GM19372 (cell line): ENCODE results near the gene CPA1.

Experiments used
- ATAC-seq: cut with Tn5 transposase; IDR thresholded peaks from one replicate; pipeline ENCODE4 v1.9.1; 2021; ENCODE audit warnings: mild to moderate bottlenecking, low read depth, moderate library complexity; ENCODE audit not compliant: unreplicated experiment

Gene CPA1

DNA sequence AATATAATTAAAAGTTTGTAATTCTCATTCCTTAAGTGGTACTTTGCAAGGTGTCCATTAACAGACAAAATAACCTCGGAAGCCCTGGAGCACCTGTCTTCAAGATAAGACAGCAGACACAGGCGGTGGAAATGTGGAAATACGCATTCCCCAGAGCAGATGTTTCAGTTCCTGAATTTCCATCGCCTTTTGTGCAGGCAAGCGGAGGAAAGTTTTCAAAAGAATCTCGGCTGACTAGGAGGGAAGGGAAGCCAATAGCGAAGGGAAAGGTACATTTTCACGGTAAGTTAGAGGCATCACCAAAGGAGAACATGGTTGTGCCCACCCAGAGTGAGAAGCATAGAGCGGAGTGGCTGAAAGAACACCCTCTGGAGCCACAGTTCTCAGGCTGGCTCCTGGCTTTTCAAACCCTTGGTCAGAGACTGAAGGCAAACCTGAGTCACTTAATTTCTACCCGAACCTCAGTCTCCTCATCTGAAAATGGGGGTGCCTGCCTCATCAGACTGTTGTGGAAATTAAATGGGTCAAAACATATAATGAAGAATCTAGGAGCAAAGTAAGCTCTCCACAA, 13.6 kb downstream of the CPA1 start:
- ATAC-seq = no peak

DNA sequence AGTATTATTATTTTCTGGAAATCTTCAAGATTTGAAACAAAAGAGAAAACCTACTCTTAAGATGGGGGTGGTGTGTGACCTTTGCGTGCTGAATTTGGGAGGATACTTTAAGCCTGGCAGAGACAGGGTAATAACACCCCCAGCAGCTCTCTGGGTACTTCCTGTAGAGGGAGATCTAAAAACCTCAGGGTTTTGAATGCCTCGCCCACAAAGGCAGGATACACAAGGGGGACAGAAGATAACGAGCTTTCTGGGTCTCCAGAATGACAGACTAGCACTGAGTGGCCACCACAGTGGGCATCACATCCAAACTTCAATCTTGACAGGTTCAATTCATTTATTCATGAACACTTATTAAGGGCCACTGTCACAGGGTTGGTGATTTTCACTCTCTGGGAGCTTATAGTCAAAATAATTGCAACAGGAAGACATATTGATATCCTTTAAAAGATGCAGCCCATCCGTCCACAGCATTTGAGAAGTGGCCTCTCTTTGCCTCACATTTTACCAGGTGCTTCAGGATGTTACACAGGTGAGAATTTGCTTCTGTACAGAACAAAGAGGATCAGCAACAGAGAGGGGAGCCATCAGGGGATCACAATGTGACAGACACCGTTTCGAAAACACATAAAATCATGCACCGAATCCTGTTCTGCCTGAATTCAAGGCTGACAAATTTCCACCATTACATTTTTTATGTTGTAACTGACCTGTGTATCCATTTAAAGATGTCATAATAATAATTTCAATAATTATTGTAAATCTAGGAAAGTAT, 14.3 kb downstream of the CPA1 start:
- no peak for ATAC-seq

DNA sequence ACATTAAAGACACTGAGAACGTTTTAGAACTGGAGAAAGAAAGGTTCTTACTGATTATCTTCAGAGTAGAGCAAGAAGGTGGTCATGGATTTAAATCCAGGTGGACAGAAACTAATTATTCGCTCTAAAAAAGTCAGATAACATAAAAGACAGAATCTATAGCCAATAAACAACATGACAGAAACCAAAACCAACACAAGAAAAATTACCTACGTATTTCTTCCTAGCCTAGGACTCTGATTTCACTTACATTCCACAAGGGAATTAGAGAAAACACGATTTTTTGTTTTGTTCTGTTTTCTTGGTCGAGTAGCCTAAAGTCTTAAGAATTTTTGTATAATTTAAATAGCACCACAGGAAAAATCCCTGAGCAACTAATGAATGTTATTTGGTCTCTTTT, 15.1 kb downstream of the CPA1 start:
- ATAC-seq = no peak

DNA sequence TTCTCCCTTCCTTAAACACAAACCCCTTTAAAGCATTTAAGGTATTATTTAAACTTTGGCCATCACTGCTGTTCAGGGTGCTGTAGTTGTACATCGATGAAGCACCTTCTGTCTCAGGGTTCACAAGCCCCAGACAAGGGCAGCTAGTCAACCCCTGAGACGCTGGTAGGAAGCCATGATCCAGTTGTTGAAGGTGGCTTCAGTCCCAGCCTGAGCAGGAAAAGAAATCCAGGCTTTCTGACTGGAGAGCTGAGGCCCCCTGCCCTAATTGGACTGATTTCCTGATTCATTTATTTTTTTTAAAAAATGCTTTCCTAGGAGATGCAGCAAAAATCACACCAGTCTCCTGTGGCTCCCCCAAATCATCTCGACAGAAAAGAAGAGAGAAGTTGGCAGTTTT, 15.8 kb downstream of the CPA1 start:
- no peak for ATAC-seq

DNA sequence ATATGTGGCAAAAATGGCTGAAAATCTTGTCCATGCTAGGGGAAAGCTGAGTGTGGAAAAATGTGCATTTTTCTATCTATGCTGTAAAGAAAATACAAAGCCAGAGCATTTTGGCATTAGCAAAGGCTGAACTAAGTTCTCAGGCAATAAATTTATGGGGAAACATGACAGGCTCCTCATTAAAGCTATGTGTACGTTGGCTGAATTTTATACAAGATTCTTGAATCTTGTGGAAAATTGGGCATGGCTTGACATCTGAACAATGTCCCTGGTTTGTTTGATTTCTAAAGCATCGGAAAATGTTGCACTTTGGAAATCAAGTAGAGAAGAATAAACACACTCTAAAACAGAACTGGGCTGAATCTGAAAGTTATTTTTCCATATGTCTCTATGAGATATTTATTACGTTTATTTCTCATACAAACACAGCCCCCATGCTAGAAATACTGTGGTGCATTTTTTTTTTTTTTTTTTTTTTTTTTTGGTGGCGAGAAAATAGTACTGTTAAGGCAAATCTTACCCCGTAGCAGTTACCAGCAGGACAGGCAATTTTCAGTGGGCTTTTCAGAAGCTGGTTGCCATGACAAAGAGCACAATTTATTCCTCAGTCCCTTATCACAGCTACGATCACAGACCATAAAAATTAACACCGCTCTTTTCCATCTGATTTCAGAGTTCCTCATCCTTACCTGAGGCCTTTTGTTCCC, 16.9 kb downstream of the CPA1 start:
- ATAC-seq = no peak

DNA sequence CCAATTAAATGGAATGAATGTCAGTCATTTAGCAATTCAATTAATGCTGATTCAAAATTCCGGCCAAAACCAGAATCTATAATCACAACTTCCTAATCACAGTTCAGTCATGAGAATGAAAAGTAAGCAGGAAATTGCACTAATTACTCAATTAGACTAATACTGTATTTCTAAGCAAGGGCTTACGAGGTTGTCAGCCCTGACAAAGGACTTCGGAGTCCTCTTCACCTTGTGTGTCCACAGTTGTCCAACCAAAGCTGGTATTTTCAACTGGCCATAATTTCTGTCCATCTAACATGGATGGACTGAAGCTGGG, 17.4 kb downstream of the CPA1 start:
- no peak for ATAC-seq

DNA sequence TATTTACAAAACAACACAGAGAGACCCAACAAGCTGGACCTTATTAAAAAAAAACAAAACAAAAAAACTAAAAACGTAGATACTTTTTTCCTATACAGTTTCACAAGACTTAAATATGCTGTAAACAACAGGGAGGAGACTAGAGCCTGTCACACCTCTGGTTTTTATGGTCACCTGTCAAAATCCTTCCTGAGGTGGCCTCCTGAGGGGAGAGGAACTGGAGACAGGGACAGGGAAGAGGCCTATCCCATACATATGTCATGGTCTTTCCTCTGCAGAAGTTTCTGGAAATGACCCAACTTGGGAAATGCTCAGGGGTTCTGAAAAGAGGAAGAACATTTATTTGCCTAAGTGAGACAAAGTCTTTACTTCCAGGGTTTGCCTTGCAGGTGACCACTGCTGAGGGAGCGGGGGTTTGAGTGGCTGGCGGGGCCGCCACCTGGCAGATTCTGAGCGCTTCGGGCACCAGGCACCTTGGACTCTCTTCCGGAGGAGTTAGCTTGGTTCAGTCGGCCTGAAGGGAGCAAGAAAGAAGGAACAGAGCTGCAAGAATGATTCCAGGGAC, 18.3 kb downstream of the CPA1 start:
- no peak for ATAC-seq

DNA sequence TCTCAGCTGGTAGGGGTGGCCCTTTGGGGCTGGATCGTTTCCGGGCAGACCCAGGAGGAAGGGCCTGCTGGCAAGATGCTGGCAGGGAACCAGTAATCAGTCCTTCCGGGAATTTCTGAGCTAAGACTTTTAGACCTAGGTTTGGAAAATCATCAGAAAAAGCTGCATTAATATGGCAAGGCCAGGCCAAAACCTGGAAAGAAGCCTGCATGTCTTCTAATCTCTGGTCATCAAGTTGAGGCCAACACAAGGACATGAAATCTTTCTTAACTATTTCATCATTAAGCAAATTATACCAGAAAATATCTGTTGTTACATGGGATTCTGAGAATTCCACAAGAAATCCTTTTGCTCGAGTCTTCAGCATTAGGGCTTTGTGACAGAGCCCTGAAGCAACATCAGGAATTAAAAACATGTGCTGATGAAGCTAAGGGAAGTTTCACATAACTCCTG, 19.9 kb downstream of the CPA1 start:
- ATAC-seq = no peak

DNA sequence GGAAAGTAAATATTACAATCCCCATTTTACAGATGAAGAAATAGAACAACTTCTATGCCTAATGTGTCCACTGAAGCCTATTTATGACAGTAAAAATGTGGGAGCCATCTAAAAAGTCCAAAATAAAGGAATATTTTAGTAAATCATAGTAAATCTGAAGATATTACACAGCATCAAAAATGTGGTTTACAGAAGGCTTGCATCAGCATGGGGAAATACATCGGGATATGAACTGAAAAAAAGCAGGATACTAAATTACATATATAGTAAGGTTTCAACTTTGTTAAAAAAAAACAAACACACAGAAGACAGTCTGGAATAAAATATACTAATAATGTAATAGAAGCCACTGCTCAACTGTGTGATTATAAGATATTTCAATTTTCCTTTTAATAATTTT, 20.8 kb downstream of the CPA1 start:
- ATAC-seq = no peak

DNA sequence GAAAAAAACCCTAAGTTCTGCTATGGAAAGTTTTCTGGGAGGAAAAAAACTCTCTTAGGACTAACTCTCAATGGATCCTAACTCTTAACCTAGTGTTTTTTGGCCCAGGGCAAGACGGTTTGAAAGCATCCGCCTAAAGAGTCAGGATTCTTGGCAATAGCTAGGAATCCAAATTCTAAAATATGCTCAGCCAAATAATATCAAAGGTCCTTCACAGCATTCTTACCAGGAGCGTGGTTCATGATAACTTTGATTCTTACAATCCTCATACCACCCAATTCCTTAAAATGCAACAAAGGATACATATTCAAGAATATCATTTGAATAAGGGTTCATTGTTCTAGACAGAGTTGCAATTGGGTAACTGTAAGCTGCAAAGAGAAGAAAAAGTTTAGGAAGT, 21.3 kb downstream of the CPA1 start:
- no peak for ATAC-seq

DNA sequence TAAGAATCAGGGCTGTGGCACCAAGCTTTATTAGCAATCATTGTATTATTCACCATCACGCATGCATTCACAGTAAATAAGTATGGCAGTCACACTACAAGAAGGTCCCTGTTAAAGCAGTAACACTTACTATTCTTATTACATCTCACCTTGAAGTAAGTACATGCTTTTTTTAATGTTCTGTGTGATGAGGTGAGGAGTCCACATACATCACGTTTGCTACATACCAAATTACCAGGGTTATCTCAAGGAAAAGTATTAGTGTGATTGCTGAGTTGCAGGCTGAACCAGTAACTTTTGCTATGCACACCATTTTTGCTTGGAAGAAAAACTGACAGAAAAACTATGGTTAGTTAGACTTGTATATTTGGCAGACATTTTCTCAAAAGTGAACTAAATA, 24.7 kb downstream of the CPA1 start:
- ATAC-seq = no peak

DNA sequence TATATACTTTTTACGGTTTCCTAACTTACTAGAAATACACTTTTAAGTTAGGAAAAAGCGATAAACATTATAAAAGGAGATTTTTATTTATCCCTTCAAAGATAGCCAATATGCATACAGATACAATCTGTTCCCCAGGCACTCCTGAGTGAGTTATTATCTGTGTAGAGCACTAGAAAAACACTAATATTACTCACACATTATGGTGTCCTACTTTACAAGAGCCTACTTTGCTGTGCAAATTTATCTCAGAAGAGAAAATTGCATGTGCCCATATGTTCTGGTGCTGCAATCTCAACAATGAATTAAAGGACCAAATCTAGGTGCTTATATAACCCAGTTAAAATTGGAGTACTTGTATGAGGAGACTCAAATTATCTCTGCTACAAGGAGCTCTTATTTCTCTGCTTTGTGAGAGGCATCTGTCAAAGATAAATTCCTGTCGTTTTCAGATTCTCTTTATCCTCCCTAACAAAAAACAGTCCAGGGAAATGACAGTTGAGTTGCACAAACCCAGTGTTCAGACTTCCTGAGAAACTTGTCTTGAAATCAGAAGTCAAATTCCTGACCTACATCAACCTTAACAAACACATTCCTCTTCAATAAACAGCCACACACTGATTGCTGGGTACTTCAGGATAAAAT, 28.9 kb downstream of the CPA1 start:
- ATAC-seq = no peak

DNA sequence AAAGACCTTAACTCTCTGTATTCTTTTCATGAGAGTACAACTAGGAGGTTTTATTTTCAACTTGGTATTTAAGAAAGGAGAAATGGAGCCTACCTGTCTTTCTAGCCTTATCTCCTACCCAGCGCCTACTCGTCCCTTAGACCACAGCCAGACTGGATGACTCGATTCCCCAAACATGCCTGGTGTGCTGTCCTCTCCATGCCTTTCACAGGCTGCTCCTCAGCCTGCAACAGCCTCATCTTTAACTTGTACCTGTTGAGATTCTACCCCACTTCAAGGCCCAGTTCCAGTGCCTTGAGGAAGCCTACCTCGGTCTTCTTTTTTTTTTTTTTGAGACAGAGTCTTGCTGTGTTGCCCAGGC, 29.4 kb downstream of the CPA1 start:
- no peak for ATAC-seq

DNA sequence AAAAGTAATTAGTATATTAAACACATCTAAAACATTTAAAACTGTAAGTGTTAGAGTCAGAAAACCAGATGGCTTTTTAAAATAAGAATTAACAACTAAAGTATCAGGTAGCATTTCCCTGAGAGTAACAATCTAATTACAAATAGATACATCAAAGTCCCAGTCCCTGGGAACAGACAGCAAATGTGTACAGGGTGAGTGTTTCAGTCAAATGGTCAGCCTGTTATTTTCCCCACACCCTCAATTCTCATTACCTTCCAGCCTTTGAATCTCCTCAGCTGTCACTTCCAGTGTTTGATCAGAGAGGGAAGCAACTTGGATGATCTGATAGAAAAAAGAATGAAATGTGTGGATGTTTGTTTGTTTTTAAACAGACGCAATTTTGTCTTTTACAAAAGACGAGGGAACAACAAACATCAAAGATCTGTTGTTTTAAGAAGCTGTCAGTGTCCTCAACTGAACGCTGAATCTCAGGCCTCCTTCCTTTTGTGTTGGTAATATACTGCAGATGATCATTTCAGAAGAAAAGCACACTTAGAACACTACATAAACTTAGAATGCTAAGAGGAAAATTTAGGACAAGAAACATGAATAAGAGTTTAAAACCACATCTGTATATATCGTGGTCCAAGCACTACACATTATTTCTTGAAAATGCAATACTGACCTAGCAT, 30.7 kb downstream of the CPA1 start:
- ATAC-seq = no peak

DNA sequence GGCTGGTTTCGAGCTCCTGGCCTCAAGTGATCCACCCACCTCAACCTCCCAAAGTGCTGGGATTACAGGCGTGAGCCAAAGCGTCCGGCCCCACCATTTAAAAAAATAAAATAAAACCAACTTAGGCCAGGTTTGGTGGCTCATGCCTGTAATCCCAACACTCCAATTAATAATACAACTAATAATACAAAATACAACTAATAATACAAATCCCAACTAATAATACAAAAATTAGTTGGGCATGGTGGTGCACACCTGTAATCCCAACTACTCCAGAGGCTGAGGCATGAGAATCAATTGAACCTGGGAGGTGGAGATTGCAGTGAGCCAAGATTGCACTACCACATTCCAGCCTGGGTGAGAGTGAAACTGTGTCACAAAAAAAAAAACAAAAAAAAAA, 32.9 kb downstream of the CPA1 start:
- no peak for ATAC-seq

DNA sequence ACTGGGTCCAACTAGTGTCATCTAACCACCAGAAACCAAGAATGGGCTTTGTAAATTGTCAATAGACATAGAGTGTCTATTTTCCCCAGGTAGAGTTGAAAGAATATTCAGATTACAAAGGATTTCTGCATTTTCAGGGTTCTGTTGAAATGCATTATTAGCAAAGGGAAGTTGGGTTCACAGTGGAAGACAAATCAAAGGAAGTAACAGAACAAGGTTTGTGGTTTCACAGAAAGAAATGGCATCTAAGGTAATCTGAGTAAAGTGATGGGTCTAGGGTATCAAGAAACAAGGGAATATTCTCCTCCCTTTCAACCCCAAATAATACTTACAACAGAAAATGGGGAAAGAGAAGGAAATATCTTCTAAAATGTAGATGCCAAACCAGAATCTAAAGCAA, 34.7 kb downstream of the CPA1 start:
- ATAC-seq = no peak

DNA sequence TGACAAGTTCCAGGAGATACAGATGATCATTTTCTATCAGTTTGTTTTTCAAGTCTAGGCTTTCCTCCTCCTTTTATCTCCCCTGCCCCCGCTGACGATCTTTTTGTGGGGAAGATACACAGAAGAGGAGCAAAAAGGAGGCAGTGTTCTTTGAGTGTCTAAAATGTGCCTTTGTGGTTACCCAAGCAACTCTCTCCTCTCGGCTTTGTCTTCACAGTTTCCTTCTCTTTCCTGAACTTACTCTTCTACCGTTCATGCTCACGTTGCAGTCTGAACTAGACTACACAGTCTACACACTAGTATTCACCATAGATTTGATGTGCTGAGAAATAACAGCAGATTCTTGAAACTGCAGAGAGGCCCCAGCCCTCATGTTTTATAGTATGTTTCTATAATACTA, 36.9 kb downstream of the CPA1 start:
- no peak for ATAC-seq

DNA sequence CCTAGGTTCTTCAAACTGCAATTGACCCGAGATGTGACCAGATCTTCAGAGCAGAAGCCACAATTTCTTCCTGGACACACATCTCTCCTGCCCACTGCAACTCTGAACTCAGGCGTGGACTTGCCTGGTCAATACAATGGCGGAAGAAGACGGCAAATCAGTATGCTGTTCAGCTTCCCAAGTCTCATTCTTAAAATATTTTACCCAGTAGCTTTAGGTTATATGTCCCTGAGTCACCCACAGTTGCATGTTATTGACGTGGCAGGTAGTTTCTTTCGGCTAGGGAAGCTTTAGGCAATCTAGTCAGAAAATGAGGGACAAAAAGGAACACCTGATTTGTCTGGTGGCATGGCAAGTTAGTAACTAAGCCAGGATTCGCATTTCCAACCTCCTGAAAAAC, 38.0 kb downstream of the CPA1 start:
- ATAC-seq = no peak

DNA sequence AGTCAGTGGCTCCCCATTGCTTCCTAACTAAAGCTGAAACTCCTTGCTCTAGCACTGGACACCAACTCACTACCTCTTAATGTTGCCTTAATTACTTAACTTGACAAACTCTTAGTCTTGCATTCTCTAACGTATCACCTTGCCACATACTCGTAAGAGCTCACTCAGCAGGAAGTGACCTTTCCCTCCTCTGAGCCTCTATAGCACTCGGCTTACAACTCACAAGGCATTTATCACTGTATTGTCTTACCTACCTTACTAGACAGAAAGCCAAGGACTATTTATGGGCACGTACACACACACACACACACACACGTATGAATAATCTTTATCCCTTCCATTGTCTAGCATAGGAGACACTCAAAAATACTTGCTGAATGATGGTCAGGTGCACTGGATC, 39.4 kb downstream of the CPA1 start:
- ATAC-seq = no peak

DNA sequence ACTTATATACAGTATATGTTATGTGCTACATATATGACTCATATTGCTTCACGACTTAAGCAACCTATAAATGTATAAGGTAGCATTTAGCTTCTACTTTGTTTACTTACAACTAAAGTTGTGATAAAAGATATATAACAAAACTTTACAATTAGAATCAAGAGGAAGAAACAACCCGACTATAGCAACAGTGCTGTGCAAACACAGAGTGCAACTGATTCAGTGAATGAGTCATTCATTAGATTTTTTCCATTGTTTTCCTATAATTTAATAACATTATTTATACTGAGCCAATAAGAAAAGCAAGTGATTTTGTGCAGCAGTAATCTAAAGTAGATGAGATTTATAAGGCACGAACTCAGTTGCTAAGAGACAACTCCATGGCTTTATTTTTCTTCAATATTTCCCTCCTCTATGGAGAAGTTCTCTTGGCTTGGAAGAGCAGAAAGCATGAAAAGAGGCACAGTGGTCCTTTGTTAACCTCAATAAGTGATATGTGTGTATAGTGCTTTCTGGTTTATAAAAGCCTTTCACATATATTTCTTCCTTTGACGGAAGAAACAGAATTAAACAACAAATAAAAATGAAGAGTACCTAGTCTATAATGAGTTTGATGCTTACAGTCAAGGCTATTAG, 40.8 kb downstream of the CPA1 start:
- no peak for ATAC-seq
